GM10248 (cell line): Measurements from ENCODE around the gene SPTB.
A peak's percentile ranks its signal among the peaks of the same experiment; 100 is the strongest.

Source experiments
- CTCF ChIA-PET: fragments of 300-600 bp; sonication (Branson Sonifier 250); formaldehyde crosslinking; extraction: SDS; loops from one replicate; lab custom pipeline; 2021; ENCODE audit warnings: antibody characterized with exemption; lab: Yijun Ruan, JAX
- POLR2A ChIA-PET: fragments of 350-650 bp; sonication (Branson Sonifier 250); formaldehyde crosslinking; extraction: SDS; loops from one replicate; lab custom pipeline; 2020; ENCODE audit warnings: antibody characterized with exemption; lab: Yijun Ruan, JAX
- DNase-seq: peaks from one replicate; pipeline ENCODE4 v3.0.0; 2012; ENCODE audit errors: extremely low spot score
- TF ChIP-seq, protein P1 (sequence below): IDR thresholded peaks from 2 replicates; pipeline ENCODE4 v1.5.1; 2012; ENCODE audit warnings: mild to moderate bottlenecking, low read depth; ENCODE audit errors: extremely low read depth, missing control alignments, control extremely low read depth

SPTB gene

DNA sequence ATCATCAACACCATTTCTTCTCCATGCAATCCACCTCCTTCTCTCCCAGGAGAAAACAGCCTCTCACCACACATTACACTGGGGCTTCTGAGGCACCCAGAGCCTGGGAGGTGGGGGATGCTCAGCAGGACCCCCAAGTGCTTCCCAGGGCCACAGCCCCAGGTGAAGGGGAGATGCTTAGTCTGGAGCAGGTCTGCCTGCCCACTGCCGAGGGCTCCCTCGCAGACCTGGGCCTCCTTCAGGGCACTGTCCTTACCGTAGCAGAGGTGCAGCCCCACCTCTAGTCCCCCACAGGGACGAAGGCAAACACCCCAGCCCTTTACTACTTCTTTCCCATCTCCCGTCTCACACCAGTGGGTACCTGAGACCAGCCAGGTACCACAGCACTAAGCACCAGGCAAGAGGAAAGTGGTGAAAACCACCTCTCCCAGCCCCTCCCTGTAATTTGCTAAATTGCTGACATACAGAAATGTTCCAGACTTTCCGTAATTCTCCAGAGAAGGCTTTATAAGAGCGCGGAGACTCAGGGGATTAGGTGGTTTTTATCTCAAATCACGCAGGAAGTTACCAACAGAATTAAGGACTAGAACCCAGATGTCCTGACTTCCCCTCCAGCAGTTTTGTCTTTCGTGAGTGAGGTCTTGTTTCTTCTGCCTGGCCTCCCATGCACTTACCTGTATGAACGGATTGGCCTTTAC is 116.5 kb downstream of the SPTB start:
- CTCF ChIA-PET: interaction anchor here (0.7 to 2.6 kb wide), 7 partner anchors 10 to 128 kb away, joined by 3 to 20 read pairs (median 3); no protein-coding TSS in a partner anchor
- POLR2A ChIA-PET: no interaction called here
- no peak for DNase-seq
- TF ChIP-seq, protein P1, sequence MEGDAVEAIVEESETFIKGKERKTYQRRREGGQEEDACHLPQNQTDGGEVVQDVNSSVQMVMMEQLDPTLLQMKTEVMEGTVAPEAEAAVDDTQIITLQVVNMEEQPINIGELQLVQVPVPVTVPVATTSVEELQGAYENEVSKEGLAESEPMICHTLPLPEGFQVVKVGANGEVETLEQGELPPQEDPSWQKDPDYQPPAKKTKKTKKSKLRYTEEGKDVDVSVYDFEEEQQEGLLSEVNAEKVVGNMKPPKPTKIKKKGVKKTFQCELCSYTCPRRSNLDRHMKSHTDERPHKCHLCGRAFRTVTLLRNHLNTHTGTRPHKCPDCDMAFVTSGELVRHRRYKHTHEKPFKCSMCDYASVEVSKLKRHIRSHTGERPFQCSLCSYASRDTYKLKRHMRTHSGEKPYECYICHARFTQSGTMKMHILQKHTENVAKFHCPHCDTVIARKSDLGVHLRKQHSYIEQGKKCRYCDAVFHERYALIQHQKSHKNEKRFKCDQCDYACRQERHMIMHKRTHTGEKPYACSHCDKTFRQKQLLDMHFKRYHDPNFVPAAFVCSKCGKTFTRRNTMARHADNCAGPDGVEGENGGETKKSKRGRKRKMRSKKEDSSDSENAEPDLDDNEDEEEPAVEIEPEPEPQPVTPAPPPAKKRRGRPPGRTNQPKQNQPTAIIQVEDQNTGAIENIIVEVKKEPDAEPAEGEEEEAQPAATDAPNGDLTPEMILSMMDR: no peak

DNA sequence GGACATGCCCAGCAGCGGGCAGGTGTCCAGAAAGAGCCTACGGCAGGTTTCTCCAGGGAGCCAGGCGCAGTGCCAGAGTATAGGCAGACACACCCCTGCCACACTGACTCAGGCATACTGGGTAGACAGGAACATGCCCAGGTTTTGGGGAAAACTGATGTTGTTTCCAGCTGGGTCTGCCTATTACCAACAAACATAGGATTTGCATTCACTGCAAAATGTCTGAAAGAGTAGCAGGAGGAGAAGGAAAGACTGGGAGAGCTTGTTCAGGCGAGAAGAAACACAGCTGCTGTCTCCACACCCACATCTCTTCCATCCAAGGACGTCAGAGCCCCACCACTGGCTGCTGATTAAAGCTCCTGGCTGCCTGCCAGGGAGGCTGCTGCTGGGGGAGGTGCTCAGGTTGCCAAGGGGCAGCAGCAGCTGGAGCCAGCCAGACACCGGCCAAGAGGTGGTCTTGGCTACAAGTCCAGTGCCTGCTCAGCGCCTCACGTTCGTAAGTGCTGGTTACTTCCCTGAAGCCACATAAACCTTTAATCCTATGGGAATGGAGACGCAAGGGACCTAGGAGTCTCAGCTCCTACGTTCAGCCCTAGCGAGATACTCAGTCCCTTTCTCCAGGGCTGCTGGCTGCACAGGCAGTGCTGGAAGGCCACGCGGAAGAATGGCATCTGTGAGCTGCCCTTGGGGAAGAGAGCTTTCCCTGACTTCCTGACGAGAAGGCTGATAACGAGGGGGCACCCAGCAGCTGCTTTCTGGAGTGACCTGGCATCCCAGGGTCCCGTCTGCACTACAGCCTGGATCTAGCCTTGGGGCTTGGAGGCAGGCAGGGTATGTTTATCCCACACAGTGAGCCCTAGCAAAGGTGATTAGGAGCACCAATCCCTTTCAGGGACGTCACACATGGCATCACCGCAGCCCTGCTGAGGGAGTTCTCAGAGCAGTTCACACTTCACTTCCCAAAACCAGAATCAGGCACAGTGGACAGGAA is 117.4 kb downstream of the SPTB start:
- TF ChIP-seq, protein P1: no peak
- ChIA-PET POLR2A (no interaction called here), CTCF (interaction anchor here (0.9 to 2.6 kb wide), 11 partner anchors 9 to 418 kb away, joined by 3 to 20 read pairs (median 4); no protein-coding TSS in a partner anchor)
- DNase-seq: no peak

DNA sequence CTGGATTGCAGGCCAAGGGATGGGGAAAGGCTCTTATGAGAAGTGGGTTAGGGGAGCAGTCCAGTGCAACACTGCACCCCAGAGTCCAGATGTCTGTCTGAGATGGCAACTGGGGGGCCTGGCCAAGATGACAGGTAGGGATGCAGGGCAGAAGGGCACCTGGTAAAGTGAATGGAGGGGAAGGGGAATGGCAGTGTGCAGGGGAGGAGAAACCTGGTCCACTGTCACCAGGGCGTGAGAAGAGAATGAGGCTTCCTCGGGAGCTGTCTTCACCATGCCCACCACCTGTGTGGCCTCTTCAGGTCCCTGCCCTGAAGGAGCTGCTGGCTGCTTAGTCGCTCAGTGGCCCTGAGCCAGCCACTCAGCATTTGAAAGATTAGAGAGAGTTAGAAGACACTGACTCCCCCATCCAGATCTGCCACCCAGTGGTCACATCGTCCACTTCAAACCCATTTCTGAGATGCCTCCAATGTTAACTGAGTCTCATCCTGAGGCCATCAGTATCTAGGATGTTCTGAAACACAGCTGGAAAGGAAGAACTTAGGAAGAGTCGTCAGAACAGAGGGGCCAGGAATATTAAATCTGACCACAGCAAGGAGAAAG is 118.2 kb downstream of the SPTB start:
- ChIA-PET POLR2A (no interaction called here), CTCF (interaction anchor here (0.9 to 2.6 kb wide), 13 partner anchors 9 to 418 kb away, joined by 3 to 20 read pairs (median 4); no protein-coding TSS in a partner anchor)
- DNase-seq: no peak
- TF ChIP-seq, protein P1: no peak

DNA sequence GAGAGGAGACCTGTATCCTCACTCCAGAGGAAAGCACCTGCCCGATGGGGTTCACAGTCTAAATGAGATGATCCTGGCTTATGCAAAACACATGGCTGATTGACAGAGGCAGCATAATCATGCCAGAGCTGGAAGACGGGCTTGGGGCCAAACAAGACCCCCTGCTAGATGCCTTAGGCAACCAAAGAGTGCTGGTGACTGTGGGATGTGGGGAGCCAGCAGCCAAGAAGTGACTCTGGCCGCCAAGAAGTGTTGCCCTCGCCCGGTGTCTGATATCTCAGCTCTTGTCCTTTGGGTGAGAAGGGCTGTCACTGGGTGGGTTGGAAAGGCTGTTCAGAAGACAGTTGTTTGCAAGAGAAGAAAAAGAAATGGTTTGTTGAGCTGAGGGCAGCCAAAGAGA is 118.8 kb downstream of the SPTB start:
- no peak for DNase-seq
- TF ChIP-seq, protein P1: no peak
- CTCF ChIA-PET: interaction anchor here (0.9 to 2.6 kb wide), 8 partner anchors 8 to 130 kb away, joined by 3 to 20 read pairs (median 4); no protein-coding TSS in a partner anchor
- POLR2A ChIA-PET: no interaction called here

DNA sequence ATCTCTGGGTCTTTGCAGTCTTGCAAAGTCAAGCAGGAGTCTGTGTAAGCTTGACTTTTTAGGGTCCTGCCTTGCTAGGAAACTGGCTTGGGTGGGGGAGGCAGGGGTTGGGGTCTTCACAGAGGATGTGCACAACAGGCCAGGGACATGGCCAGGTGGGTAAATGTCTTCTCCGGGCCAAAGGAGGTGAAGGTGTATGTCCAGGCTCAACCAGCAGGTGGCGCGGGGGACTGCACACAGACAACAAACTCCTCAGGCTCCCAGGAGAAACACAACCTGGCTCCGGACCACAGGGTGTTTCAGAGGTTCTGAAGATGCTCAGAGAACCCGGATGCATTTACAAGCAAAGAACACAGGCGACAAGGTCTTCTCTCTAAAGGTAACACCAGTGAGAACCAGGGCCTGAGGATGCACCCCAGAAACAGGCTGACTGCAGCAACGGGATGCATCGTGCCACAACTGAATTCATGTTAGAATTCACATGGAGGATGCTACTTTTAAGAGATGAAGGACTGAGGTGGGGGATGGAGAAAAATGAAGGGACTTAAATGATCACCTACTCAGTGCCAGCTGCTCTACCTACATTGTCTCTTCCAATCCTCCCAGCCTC is 119.5 kb downstream of the SPTB start:
- POLR2A ChIA-PET: no interaction called here
- DNase-seq: peak; percentile 76

More for the DNA sequence above, 119.5 kb downstream of the SPTB start:
- CTCF ChIA-PET: interaction anchor here (0.8 to 3.0 kb wide), 9 partner anchors 10 to 214 kb away, joined by 3 to 20 read pairs (median 5); no protein-coding TSS in a partner anchor
- TF ChIP-seq, protein P1: peak; percentile 61
